Activated T-cell treated with anti-CD3 and anti-CD28 coated beads, Interleukin-2, amount 50 U/mL, for 4 hours (primary cell): ENCODE measurements around the gene MGAT4C. TPM values are rescaled to one million over a fixed set of nuclear protein-coding genes. Genes with fewer than 3 reads are reported as not detected.
"Not testable (repeated sequence)": the region's sequence is repeated elsewhere in the genome, so short reads cannot be mapped to it uniquely, and the experiment has no call there.

Experiments used
- ATAC-seq, 2 donors: fragments of 200-7000 bp; cut with Tn5 transposase; one replicate each; pipeline ENCODE4 v1.10.0; 2021
- DNase-seq: peaks from one replicate; pipeline ENCODE4 v3.0.0-alpha.2; 2020
- H3K27me3 Mint-ChIP-seq: one replicate; pipeline ENCODE4 v1.8.0; 2021; ENCODE audit warnings: low read depth, mixed read lengths
- H3K36me3 Mint-ChIP-seq: one replicate; pipeline ENCODE4 v1.8.0; 2022; ENCODE audit warnings: mixed read lengths; ENCODE audit not compliant: insufficient read depth
- H3K4me1 Mint-ChIP-seq: one replicate; pipeline ENCODE4 v1.8.0; 2021; ENCODE audit warnings: low read depth, mixed read lengths
- H3K4me3 Mint-ChIP-seq: one replicate; pipeline ENCODE4 v1.8.0; 2021; ENCODE audit warnings: mild to moderate bottlenecking, moderate library complexity, mixed read lengths
- H3K9me3 Mint-ChIP-seq: one replicate; pipeline ENCODE4 v1.8.0; 2021; ENCODE audit warnings: mixed read lengths
- total RNA-seq, 3 donors: library from RNA; stranded (reverse); gene quantifications; one replicate each; pipeline ENCODE4 v1.2.1, GENCODE V29; 2021

The MGAT4C gene
- total RNA-seq, 3 donors from 2014 or later = not detected

GRCh38 chr12:86137936-86138335 lies 118.3 kb downstream of the MGAT4C start:
- Mint-ChIP-seq H3K36me3 (no peaks in the 10 kb centered on the region), H3K27me3 (no peaks in the 10 kb centered on the region), H3K4me3 (no peak overlapping the region), H3K9me3 (peaks cover 4% of the 10 kb centered on the region), H3K4me1 (no peaks in the 10 kb centered on the region)
- ATAC-seq = no peak
- DNase-seq = no peak

GRCh38 chr12:86134561-86134960 lies 121.6 kb downstream of the MGAT4C start:
- DNase-seq (no peak), ATAC-seq (no peak)
- H3K27me3 Mint-ChIP-seq = no peaks in the 10 kb centered on the region
- no peak overlapping the region for H3K4me3 Mint-ChIP-seq
- H3K36me3 Mint-ChIP-seq = no peaks in the 10 kb centered on the region
- H3K9me3 Mint-ChIP-seq = peaks cover 4% of the 10 kb centered on the region
- H3K4me1 Mint-ChIP-seq = no peaks in the 10 kb centered on the region

- H3K36me3 Mint-ChIP-seq, H3K4me3 Mint-ChIP-seq, ATAC-seq, H3K4me1 Mint-ChIP-seq, H3K27me3 Mint-ChIP-seq, DNase-seq, H3K9me3 Mint-ChIP-seq: not testable (repeated sequence)
Observed at GRCh38 chr12:86126900-86127299, 129.3 kb downstream of the MGAT4C start.

- Mint-ChIP-seq H3K36me3 (no peaks in the 10 kb centered on the region), H3K9me3 (no peaks in the 10 kb centered on the region), H3K4me3 (no peak overlapping the region), H3K4me1 (no peaks in the 10 kb centered on the region), H3K27me3 (no peaks in the 10 kb centered on the region)
- no peak for DNase-seq
- no peak for ATAC-seq
Observed at GRCh38 chr12:86122846-86123468, 133.2 kb downstream of the MGAT4C start.

GRCh38 chr12:86118161-86118560 lies 138.0 kb downstream of the MGAT4C start:
- H3K9me3 Mint-ChIP-seq = peaks cover 9% of the 10 kb centered on the region
- DNase-seq (no peak), ATAC-seq (no peak)

GRCh38 chr12:86117711-86118110 lies 138.5 kb downstream of the MGAT4C start:
- Mint-ChIP-seq H3K27me3 (no peaks in the 10 kb centered on the region), H3K4me1 (no peaks in the 10 kb centered on the region), H3K9me3 (peaks cover 9% of the 10 kb centered on the region), H3K36me3 (no peaks in the 10 kb centered on the region), H3K4me3 (no peak overlapping the region)
- DNase-seq (no peak), ATAC-seq (no peak)

More at GRCh38 chr12:86118161-86118560, 138.0 kb downstream of the MGAT4C start:
- Mint-ChIP-seq H3K36me3 (no peaks in the 10 kb centered on the region), H3K4me1 (no peaks in the 10 kb centered on the region), H3K4me3 (no peak overlapping the region), H3K27me3 (no peaks in the 10 kb centered on the region)

- Mint-ChIP-seq H3K4me1 (no peaks in the 10 kb centered on the region), H3K4me3 (no peak overlapping the region), H3K9me3 (no peaks in the 10 kb centered on the region), H3K27me3 (no peaks in the 10 kb centered on the region), H3K36me3 (no peaks in the 10 kb centered on the region)
- ATAC-seq (no peak), DNase-seq (no peak)
Observed at GRCh38 chr12:86104087-86104486, 152.1 kb downstream of the MGAT4C start.

GRCh38 chr12:86097161-86097560 lies 159.0 kb downstream of the MGAT4C start:
- Mint-ChIP-seq H3K9me3 (peaks cover 7% of the 10 kb centered on the region), H3K36me3 (no peaks in the 10 kb centered on the region), H3K27me3 (no peaks in the 10 kb centered on the region), H3K4me1 (no peaks in the 10 kb centered on the region), H3K4me3 (no peak overlapping the region)
- ATAC-seq = no peak
- DNase-seq = no peak

GRCh38 chr12:86091681-86092080 lies 164.5 kb downstream of the MGAT4C start:
- H3K27me3 Mint-ChIP-seq = no peaks in the 10 kb centered on the region
- peaks cover 11% of the 10 kb centered on the region for H3K9me3 Mint-ChIP-seq
- H3K36me3 Mint-ChIP-seq = no peaks in the 10 kb centered on the region
- no peak overlapping the region for H3K4me3 Mint-ChIP-seq
- DNase-seq = no peak
- H3K4me1 Mint-ChIP-seq = no peaks in the 10 kb centered on the region
- no peak for ATAC-seq

- no peaks in the 10 kb centered on the region for H3K4me1 Mint-ChIP-seq
- no peaks in the 10 kb centered on the region for H3K27me3 Mint-ChIP-seq
- DNase-seq (no peak), ATAC-seq (no peak)
- no peaks in the 10 kb centered on the region for H3K36me3 Mint-ChIP-seq
- H3K9me3 Mint-ChIP-seq = peaks cover 2% of the 10 kb centered on the region
- H3K4me3 Mint-ChIP-seq = no peak overlapping the region
Observed at GRCh38 chr12:86081843-86082242, 174.3 kb downstream of the MGAT4C start.

- not testable (repeated sequence) for H3K27me3 Mint-ChIP-seq, DNase-seq, H3K36me3 Mint-ChIP-seq, H3K4me3 Mint-ChIP-seq, H3K4me1 Mint-ChIP-seq, ATAC-seq
- peaks cover 13% of the 10 kb centered on the region for H3K9me3 Mint-ChIP-seq
Observed at GRCh38 chr12:86059052-86059451, 197.1 kb downstream of the MGAT4C start.

- ATAC-seq (no peak), DNase-seq (no peak)
- Mint-ChIP-seq H3K9me3 (peaks cover 6% of the 10 kb centered on the region), H3K4me3 (no peak overlapping the region), H3K27me3 (no peaks in the 10 kb centered on the region), H3K4me1 (no peaks in the 10 kb centered on the region), H3K36me3 (no peaks in the 10 kb centered on the region)
Observed at GRCh38 chr12:86057092-86057845, 198.9 kb downstream of the MGAT4C start.

- H3K9me3 Mint-ChIP-seq = peaks cover 6% of the 10 kb centered on the region
- H3K4me3 Mint-ChIP-seq = no peak overlapping the region
- H3K36me3 Mint-ChIP-seq = no peaks in the 10 kb centered on the region
- no peak for DNase-seq
- ATAC-seq = no peak
- no peaks in the 10 kb centered on the region for H3K4me1 Mint-ChIP-seq
- H3K27me3 Mint-ChIP-seq = no peaks in the 10 kb centered on the region
Observed at GRCh38 chr12:86052921-86053320, 203.3 kb downstream of the MGAT4C start.

GRCh38 chr12:86050010-86050409 lies 206.2 kb downstream of the MGAT4C start:
- Mint-ChIP-seq H3K36me3 (no peaks in the 10 kb centered on the region), H3K4me1 (no peaks in the 10 kb centered on the region), H3K4me3 (no peak overlapping the region), H3K9me3 (peaks cover 9% of the 10 kb centered on the region), H3K27me3 (no peaks in the 10 kb centered on the region)
- no peak for DNase-seq
- no peak for ATAC-seq

- Mint-ChIP-seq H3K9me3 (peaks cover 28% of the 10 kb centered on the region), H3K4me1 (no peaks in the 10 kb centered on the region), H3K4me3 (no peak overlapping the region), H3K36me3 (no peaks in the 10 kb centered on the region), H3K27me3 (no peaks in the 10 kb centered on the region)
- no peak for DNase-seq
- no peak for ATAC-seq
Observed at GRCh38 chr12:86044396-86044795, 211.8 kb downstream of the MGAT4C start.
